PC-9 (cell line): ENCODE results near the gene SSUH2. TPM values are rescaled to one million over a fixed set of nuclear protein-coding genes. Genes with fewer than 3 reads are reported as not detected.
"Not testable (repeated sequence)": the region's sequence is repeated elsewhere in the genome, so short reads cannot be mapped to it uniquely, and the experiment has no call there.

ENCODE experiments used
- BruUV-seq: library from RNA; stranded (reverse); fragments of 400-500 nt; replicated peaks from 2 replicates; lab custom pipeline; 2021; lab: Mats Ljungman, UMichigan
- CTCF ChIA-PET: fragments of 300-600 bp; sonication (Branson Sonifier 250); formaldehyde crosslinking; loops from one replicate; lab custom pipeline; 2022; ENCODE audit warnings: antibody characterized with exemption; lab: Charles Lee
- POLR2A ChIA-PET: fragments of 300-600 bp; sonication (Branson Sonifier 250); formaldehyde crosslinking; loops from one replicate; lab custom pipeline; 2022; ENCODE audit warnings: antibody characterized with exemption; ENCODE audit not compliant: unreplicated experiment; lab: Charles Lee
- DNase-seq, 2 experiments: peaks; one replicate each; pipeline versions ENCODE4 v3.0.0 to v3.0.0-alpha.2; 2015 to 2022; ENCODE audit warnings: mixed read lengths in 1 of 2
- H2AFZ ChIP-seq: fragments of 200-600 bp; sonication (generic); 2 replicates; pipeline ENCODE4 v1.8.1; 2017; ENCODE audit warnings: antibody characterized with exemption
- H3F3A ChIP-seq: fragments of 200-600 bp; sonication (generic); 2 replicates; pipeline ENCODE4 v1.8.1; 2017; ENCODE audit warnings: antibody characterized with exemption, mild to moderate bottlenecking, low read depth; ENCODE audit not compliant: insufficient read depth
- H3K27ac ChIP-seq: fragments of 200-600 bp; sonication (generic); 2 replicates; pipeline ENCODE4 v1.6.1; 2016; ENCODE audit warnings: mixed run types
- H3K27me3 ChIP-seq: fragments of 200-600 bp; sonication (generic); 2 replicates; pipeline ENCODE4 v1.6.1; 2016; ENCODE audit warnings: low read depth, mixed run types; ENCODE audit not compliant: insufficient read depth
- H3K36me3 ChIP-seq: fragments of 200-600 bp; sonication (generic); 2 replicates; pipeline ENCODE4 v1.6.1; 2016; ENCODE audit warnings: low read depth, mixed run types
- H3K4me1 ChIP-seq: fragments of 200-600 bp; sonication (generic); replicated peaks from 2 replicates; pipeline ENCODE4 v1.6.1; 2016; ENCODE audit warnings: mixed run types; ENCODE audit not compliant: insufficient read depth
- H3K4me2 ChIP-seq: fragments of 200-600 bp; sonication (generic); 2 replicates; pipeline ENCODE4 v1.6.1; 2017; ENCODE audit warnings: mixed run types
- H3K4me3 ChIP-seq: fragments of 200-600 bp; sonication (generic); 2 replicates; pipeline ENCODE4 v1.6.1; 2016; ENCODE audit warnings: mixed run types
- H3K79me2 ChIP-seq: fragments of 200-600 bp; sonication (generic); 2 replicates; pipeline ENCODE4 v1.6.1; 2017; ENCODE audit warnings: low read depth, mixed run types
- H3K9me2 ChIP-seq: fragments of 200-600 bp; sonication (generic); 2 replicates; pipeline ENCODE4 v1.8.1; 2017; ENCODE audit warnings: mild to moderate bottlenecking; ENCODE audit not compliant: insufficient read depth
- H3K9me3 ChIP-seq: fragments of 200-600 bp; sonication (generic); 2 replicates; pipeline ENCODE4 v1.8.1; 2016; ENCODE audit warnings: low read depth; ENCODE audit not compliant: insufficient read depth
- H4K20me1 ChIP-seq: fragments of 200-600 bp; sonication (generic); 2 replicates; pipeline ENCODE4 v1.8.1; 2017; ENCODE audit not compliant: insufficient read depth
- EZH2 ChIP-seq: fragments of 200-600 bp; sonication (generic); IDR thresholded peaks from 2 replicates; pipeline ENCODE4 v1.8.0; 2017; ENCODE audit warnings: antibody characterized with exemption, low read depth
- intact Hi-C: fragments of 100-400 bp; cut with micrococcal nuclease; formaldehyde crosslinking; loops from one replicate; pipeline ENCODE4 v1.10.0; 2022; ENCODE audit not compliant: unreplicated experiment
- total RNA-seq: library from RNA; stranded (reverse); gene quantifications from 2 replicates; pipeline ENCODE4 v1.2.3, GENCODE V29; 2021
- TF ChIP-seq, protein P1 (sequence below): fragments of 200-600 bp; sonication (generic); conservative IDR thresholded peaks from 2 replicates; pipeline ENCODE4 v1.6.1; 2017; ENCODE audit warnings: mixed run types, antibody characterized with exemption, mild to moderate bottlenecking, moderate library complexity

SSUH2 gene
- total RNA-seq, 1 experiment from 2014 or later: 1.6 TPM

DNA sequence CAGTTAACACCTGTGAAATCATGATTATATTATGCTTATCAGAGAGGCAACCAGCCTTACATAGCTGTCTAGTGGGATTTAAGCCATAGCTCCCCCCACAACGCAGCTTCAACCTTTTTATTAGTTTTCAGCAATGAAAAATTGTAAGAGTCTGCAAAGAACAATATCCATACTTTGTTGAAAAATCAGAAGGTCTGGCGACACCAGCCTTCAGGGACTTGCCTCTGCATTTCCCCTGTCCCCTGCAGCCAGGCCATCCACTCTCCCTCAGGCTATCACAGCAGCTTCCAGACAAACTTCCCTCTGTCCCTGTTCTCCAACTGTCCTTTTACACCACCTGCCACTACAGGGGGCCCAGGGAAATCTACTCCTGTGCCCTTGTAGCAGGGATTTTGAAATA lies 59.9 kb downstream of the SSUH2 start:
- Histone ChIP-seq H3F3A (no peaks in the 10 kb centered on the region), H3K27me3 (no peaks in the 10 kb centered on the region), H3K27ac (no peak overlapping the region), H3K79me2 (no peaks in the 10 kb centered on the region), H3K9me2 (no peaks in the 10 kb centered on the region), H3K4me3 (no peak overlapping the region), H3K4me2 (no peak overlapping the region), H3K36me3 (no peaks in the 10 kb centered on the region), H3K9me3 (no peaks in the 10 kb centered on the region), H2AFZ (no peak overlapping the region), H4K20me1 (no peaks in the 10 kb centered on the region), H3K4me1 (peaks cover 13% of the 10 kb centered on the region)
- ChIA-PET POLR2A (no interaction called here), CTCF (no interaction called here)
- DNase-seq: no peak
- no TSS peak for BruUV-seq
- intact Hi-C loops: no loop called here
- no peak for TF ChIP-seq EZH2
- TF ChIP-seq, protein P1, sequence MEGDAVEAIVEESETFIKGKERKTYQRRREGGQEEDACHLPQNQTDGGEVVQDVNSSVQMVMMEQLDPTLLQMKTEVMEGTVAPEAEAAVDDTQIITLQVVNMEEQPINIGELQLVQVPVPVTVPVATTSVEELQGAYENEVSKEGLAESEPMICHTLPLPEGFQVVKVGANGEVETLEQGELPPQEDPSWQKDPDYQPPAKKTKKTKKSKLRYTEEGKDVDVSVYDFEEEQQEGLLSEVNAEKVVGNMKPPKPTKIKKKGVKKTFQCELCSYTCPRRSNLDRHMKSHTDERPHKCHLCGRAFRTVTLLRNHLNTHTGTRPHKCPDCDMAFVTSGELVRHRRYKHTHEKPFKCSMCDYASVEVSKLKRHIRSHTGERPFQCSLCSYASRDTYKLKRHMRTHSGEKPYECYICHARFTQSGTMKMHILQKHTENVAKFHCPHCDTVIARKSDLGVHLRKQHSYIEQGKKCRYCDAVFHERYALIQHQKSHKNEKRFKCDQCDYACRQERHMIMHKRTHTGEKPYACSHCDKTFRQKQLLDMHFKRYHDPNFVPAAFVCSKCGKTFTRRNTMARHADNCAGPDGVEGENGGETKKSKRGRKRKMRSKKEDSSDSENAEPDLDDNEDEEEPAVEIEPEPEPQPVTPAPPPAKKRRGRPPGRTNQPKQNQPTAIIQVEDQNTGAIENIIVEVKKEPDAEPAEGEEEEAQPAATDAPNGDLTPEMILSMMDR: no peak

DNA sequence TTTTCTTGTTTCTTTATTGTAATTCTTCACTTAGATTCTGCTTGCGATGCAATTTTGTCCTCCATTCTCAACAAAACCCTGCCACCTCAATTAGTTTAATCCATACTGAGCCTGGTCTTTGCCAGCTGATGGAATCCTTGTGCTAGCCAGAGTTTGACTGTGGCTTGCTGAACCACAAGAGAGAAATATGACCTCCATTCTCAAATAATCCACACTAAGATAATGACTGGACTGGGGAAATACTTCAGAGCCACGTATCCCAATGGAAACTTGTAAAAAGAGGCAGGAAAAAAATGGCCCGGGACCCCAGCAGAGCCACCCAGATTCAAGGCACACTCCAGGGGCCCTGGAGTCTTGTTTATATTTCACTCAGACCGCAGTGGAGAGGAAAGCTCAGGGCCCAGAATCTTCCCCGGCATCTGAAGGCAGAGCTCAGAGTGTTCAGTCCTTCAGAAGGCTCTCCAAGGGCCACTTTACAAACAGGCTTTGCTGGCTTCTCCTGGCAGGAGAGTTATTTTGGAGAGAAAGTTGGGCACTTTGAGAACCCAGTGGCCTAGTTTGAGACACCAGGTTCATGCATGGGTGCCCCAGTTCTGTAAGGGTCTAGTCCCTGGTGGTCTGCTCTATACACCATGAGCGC lies 62.7 kb downstream of the SSUH2 start:
- Histone ChIP-seq H3F3A (no peaks in the 10 kb centered on the region), H2AFZ (peak overlapping the region; percentile 52; the same call in 1 of the 2 replicates), H3K79me2 (no peaks in the 10 kb centered on the region), H3K9me3 (no peaks in the 10 kb centered on the region), H3K4me2 (peak overlapping the region; percentile 27), H3K27me3 (no peaks in the 10 kb centered on the region), H4K20me1 (no peaks in the 10 kb centered on the region), H3K4me3 (no peak overlapping the region), H3K36me3 (no peaks in the 10 kb centered on the region), H3K4me1 (peaks cover 17% of the 10 kb centered on the region), H3K27ac (no peak overlapping the region; the same call in 1 of the 2 replicates), H3K9me2 (no peaks in the 10 kb centered on the region)
- no peak for DNase-seq
- intact Hi-C loops: no loop called here
- ChIA-PET CTCF (no interaction called here), POLR2A (interaction anchor here (0.7 kb wide), 1 partner anchor 8 kb away, joined by 6 read pairs; no protein-coding TSS in a partner anchor)
- TF ChIP-seq, protein P1: no peak
- no peak for TF ChIP-seq EZH2
- no TSS peak for BruUV-seq

DNA sequence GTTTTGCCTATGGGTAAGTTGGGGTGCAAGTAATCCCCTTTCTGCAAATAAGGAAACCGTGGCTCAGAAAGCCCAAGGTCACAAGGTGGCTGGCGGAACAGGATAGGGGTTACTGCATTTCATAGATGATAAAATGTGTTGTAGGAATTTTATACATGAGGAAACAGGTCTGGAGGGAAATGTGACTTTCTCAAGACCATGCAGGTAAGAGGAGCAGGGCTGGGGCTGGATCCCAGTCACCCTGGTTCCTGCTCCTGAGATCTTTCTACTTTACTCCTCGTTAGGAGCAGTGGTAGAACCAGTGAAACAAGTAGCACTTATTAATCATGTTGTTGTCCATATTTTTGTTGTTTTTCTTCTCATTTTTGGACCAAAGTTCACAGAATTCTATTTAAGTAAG lies 63.2 kb downstream of the SSUH2 start:
- Histone ChIP-seq H3K4me2 (peak overlapping the region; percentile 27), H2AFZ (peak overlapping the region; percentile 52; the same call in 1 of the 2 replicates), H3K9me3 (no peaks in the 10 kb centered on the region), H3F3A (no peaks in the 10 kb centered on the region), H3K9me2 (no peaks in the 10 kb centered on the region), H3K36me3 (no peaks in the 10 kb centered on the region), H3K4me3 (no peak overlapping the region), H3K27me3 (no peaks in the 10 kb centered on the region), H4K20me1 (no peaks in the 10 kb centered on the region), H3K27ac (no peak overlapping the region; the same call in 1 of the 2 replicates), H3K4me1 (peaks cover 20% of the 10 kb centered on the region), H3K79me2 (no peaks in the 10 kb centered on the region)
- no peak for DNase-seq
- intact Hi-C loops: no loop called here
- TF ChIP-seq EZH2: no peak
- TF ChIP-seq, protein P1: no peak
- ChIA-PET CTCF (no interaction called here), POLR2A (no interaction called here)
- BruUV-seq: no TSS peak

DNA sequence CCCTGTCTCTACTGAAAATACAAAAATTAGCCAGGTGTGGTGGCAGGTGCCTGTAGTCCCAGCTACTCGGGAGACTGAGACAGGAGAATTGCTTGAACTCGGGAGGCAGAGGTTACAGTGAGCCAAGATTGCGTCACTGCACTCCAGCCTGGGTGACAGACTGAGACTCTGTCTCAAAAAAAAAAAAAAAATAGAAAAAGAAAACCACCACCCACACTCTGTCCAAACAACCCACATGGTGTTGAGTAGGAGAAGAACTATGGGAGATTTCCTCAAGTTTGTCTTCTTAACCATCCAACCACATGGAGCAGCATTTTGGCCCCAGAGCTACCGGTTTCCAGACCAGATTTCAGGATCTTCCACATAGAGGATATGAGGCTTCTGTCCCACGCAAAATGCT lies 64.2 kb downstream of the SSUH2 start:
- DNase-seq, H3K36me3 ChIP-seq, H3K4me3 ChIP-seq, H3K79me2 ChIP-seq, CTCF ChIA-PET, intact Hi-C loops, H4K20me1 ChIP-seq, H3K27ac ChIP-seq, H3K9me2 ChIP-seq, POLR2A ChIA-PET, H2AFZ ChIP-seq, H3K27me3 ChIP-seq, H3F3A ChIP-seq, H3K4me2 ChIP-seq, BruUV-seq, H3K9me3 ChIP-seq: not testable (repeated sequence)
- peaks cover 27% of the 10 kb centered on the region for H3K4me1 ChIP-seq
